ENCODE results near the gene PRLR. TPM values are rescaled to one million over a fixed set of nuclear protein-coding genes. Genes with fewer than 3 reads are reported as not detected.

Gene PRLR
- total RNA-seq, 3 donors from 2014 or later: 10.3 to 47.1 (median 35.8) TPM

DNA sequence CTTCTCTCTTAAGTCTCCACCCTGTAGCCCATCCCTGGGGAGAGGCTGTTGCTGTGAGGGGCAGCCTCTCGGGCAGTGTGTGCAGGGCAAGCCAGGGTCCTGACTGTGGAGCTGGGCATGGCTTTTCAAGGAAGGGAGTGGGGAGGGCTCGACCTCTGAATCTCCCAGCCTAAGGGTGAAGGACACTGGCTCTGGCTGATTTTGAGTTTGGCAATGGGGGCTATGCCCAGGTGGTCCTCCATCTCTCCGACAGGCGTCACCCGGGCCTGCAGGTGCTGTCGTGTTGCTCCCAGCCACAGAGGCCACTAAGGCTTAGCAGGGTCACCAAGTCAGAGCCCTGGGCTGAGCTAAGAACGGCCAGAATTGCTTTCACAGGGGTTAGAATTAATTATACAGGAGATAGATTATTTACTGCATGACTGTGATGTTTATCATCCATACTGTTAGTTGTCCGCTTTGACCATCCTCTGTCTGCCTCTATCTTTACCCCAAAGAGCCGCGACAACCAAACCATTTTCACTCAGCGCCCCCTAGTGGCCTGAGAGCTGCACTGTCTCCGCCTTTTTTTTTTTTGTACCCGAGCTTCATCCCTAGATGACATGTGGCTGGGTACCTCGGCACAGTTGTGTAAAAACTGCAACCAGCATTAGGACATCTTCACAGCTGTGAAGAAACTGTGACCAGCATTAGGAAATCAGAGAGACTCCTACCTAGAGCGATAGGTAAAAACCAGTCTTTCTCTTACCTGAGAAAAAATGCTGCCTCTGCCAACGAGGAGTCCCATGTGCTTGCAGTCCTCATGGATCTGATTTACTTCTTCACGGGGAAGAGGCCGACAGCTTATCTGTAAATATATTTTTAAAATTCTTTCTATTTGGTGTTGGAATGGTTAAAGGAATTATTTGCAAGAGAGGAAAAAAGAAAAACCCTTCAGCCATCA, 227.0 kb downstream of the PRLR start:
- H3K9me3 ChIP-seq: no peaks in the 10 kb centered on the region
- intact Hi-C loops (cut with DNase I, micrococcal nuclease): loop anchor here in 1 of 2 donors (10.0 kb wide), 1 partner anchor 528 kb away; no protein-coding TSS in a partner anchor
- ATAC-seq (peak; percentile 81), DNase-seq (peak in 2 of 3 donors; percentile 48 to 70)
- TF ChIP-seq, protein P1, sequence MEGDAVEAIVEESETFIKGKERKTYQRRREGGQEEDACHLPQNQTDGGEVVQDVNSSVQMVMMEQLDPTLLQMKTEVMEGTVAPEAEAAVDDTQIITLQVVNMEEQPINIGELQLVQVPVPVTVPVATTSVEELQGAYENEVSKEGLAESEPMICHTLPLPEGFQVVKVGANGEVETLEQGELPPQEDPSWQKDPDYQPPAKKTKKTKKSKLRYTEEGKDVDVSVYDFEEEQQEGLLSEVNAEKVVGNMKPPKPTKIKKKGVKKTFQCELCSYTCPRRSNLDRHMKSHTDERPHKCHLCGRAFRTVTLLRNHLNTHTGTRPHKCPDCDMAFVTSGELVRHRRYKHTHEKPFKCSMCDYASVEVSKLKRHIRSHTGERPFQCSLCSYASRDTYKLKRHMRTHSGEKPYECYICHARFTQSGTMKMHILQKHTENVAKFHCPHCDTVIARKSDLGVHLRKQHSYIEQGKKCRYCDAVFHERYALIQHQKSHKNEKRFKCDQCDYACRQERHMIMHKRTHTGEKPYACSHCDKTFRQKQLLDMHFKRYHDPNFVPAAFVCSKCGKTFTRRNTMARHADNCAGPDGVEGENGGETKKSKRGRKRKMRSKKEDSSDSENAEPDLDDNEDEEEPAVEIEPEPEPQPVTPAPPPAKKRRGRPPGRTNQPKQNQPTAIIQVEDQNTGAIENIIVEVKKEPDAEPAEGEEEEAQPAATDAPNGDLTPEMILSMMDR (IDR thresholded peaks at IDR 0.05): peak; percentile 70
- no peaks in the 10 kb centered on the region for H3K4me1 ChIP-seq (ENCODE audit: low read depth)
- H3K36me3 ChIP-seq (ENCODE audit: low read depth): no peaks in the 10 kb centered on the region
- no peak overlapping the region for H3K4me3 ChIP-seq

DNA sequence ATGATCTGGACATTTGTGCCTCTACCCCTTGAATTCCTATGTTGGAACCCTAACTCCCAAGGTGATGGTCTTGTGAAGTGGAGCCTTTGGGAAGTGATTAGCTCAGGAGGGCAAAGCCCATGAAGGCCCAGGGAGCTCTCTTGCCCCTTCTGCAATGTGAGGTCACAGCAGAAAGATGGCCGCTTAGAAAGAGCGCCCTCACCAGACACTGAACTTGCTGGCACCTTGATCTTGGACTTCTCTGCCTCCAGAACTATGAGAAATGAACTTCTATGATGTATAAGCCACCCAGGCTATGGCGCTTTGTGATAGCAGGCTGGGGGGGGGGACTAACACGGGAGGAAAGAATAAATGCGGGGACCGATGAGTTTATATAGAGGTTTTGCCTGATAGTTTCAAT, 227.8 kb downstream of the PRLR start:
- TF ChIP-seq, protein P1 (IDR thresholded peaks at IDR 0.05): no peak
- Histone ChIP-seq H3K36me3 (ENCODE audit: low read depth) (no peaks in the 10 kb centered on the region), H3K4me3 (no peak overlapping the region), H3K4me1 (ENCODE audit: low read depth) (no peaks in the 10 kb centered on the region), H3K9me3 (no peaks in the 10 kb centered on the region)
- DNase-seq: no peak
- intact Hi-C loops (cut with DNase I, micrococcal nuclease): loop anchor here in 1 of 2 donors (10.0 kb wide), 1 partner anchor 528 kb away; no protein-coding TSS in a partner anchor
- ATAC-seq: no peak

DNA sequence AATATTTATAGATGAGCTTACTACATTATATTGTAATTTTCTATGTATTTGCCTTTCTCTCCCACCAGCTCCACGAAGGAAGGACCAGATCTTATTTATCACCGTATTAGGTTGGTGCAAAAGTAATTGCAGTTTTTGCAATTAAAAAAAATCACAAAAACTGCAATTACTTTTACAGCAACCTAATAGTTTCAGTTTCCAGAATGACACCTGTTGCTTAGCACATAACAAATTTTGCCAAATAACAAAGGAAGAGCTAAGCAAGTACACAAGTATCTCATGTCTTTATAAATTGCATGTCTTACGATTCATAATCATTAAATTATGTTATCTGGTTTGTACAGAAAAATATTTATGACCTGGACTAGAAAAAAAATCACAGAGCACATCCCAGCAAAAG, 228.4 kb downstream of the PRLR start:
- ATAC-seq (no peak), DNase-seq (no peak)
- Histone ChIP-seq H3K4me1 (ENCODE audit: low read depth) (no peaks in the 10 kb centered on the region), H3K4me3 (no peak overlapping the region), H3K9me3 (no peaks in the 10 kb centered on the region), H3K36me3 (ENCODE audit: low read depth) (no peaks in the 10 kb centered on the region)
- TF ChIP-seq, protein P1 (IDR thresholded peaks at IDR 0.05): no peak
- intact Hi-C loops (cut with DNase I, micrococcal nuclease): loop anchor here in 1 of 2 donors (10.0 kb wide), 1 partner anchor 527 kb away; no protein-coding TSS in a partner anchor

Other genes starting within 250 kb of the PRLR start
- gene AGXT2, start 182.5 kb downstream of the PRLR start, total RNA-seq: not detected

Data from mucosa of descending colon (tissue), 3 donors.